HG03558 (cell line): ENCODE results near the gene KRT77.
"Not testable (repeated sequence)": the region's sequence is repeated elsewhere in the genome, so short reads cannot be mapped to it uniquely, and the experiment has no call there.

Experiments
- ATAC-seq: cut with Tn5 transposase; IDR thresholded peaks from one replicate; pipeline ENCODE4 v1.9.1; 2021; ENCODE audit warnings: moderate number of reproducible peaks; ENCODE audit not compliant: unreplicated experiment; ENCODE audit errors: extremely low read depth

KRT77 gene

DNA sequence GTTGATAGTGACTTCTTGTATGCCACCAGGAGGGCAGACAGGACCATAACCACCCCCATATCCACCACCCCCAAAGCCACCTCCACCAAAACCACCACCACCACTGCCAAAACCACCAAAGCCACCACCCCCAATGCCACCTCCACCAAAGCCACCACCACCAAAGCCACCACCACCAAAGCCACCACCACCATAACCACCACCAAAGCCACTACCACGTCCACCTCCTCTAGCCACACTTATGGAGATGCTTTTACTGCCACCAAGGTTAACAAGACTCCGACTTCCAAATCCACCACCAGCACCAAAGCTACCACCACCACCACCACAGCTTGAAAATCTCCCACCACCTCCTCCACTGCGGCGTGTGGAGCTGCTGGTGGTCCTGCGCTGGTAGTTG is 23.4 kb downstream of the KRT77 start:
- no peak for ATAC-seq

DNA sequence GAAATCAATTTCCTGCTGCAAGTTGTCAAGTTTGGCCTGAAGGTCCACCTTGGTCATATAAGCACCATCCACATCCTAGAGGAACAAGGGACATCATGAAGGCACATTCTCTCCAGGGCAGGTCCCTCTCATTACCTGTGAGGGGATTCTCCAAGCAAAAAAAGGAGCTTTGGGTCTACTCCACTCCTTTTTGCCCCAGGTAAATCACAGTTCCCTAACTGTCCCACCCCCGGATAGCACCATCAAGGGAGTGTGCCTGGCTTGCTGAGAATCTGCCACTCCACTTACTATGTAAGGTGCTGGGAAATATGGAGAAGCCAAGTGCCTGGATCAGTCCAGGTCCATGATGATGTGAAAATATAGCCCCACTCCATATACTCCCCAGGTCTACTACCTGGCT is 25.7 kb downstream of the KRT77 start:
- no peak for ATAC-seq

DNA sequence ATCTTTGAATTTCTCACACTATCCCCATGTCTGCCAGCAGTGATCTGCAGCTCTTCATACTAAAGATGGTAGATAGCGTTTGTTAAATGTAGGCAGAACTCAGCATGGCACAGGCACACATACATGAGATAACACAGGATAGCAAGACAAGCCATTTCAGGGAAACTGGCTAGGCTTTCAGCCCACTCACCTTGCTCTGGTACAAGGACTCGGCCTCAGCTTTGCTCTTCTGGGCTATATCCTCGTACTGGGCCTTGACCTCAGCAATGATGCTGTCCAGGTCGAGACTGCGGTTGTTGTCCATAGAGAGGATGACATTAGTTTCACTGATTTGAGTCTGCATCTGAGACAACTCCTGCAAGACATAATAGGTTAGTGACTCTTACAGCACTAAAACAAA is 26.2 kb downstream of the KRT77 start:
- no peak for ATAC-seq

DNA sequence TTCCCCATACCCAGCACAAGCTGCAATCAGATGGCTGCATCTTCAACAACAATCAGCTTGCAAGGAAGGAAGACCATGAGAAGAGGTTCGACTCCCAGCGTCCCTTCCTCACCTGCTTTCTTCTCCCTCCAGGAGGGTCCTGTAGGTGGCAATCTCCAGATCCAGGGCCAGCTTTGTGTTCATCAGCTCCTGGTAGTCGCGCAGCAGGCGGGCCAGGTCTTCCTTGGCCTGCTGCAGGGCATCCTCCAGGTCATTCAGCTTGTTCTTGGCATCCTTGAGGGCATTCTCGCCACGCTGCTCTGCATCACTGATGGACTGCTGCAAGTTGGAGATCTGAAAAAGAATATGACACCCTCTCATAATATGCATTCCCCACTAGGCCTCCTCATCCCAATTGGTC is 27.2 kb downstream of the KRT77 start:
- no peak for ATAC-seq

GRCh38 chr12:52675301-52675701 is 28.0 kb downstream of the KRT77 start:
- no peak for ATAC-seq

DNA sequence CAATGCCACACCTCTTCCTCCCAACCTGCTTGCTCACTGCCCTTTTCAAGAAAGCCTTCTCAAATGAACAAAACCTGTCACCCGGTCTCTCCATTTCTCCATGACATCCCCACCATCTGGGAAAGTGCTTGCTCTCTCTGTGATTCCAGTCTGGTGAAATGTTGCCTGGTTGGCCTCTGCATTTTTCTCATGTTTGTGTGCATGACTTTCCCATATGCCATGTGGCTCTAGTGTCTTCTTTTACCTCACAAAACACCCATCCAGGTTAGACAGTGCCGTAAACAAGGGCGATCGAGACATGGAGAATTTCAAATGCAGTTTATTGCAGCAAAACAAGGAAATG is 28.9 kb downstream of the KRT77 start:
- no peak for ATAC-seq

- ATAC-seq, result no peak
Observed at GRCh38 chr12:52673713-52674432, 29.5 kb downstream of the KRT77 start.

DNA sequence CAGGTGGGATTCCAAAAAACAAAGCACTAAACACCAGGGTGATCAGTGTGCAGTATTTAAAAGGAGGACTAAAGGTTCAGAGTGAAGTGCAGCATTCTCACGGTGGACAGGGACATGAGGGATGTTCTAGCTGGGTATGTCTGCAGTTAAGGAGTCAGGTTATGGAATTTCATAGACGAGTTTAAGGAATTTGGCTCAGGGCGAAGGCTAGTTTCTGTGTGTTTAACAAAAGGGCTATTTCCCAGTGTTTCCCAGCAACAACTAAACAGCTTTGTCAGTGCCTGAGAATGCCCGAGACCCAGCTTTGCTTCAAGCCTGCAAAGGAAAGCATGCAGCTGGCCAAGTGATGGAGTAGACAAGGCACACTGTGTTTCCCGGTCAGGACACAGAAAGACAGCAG is 30.1 kb downstream of the KRT77 start:
- ATAC-seq, result no peak

- ATAC-seq, result no peak
Observed at GRCh38 chr12:52672321-52672933, 30.9 kb downstream of the KRT77 start.

GRCh38 chr12:52670961-52671360 is 32.4 kb downstream of the KRT77 start:
- ATAC-seq, result no peak

DNA sequence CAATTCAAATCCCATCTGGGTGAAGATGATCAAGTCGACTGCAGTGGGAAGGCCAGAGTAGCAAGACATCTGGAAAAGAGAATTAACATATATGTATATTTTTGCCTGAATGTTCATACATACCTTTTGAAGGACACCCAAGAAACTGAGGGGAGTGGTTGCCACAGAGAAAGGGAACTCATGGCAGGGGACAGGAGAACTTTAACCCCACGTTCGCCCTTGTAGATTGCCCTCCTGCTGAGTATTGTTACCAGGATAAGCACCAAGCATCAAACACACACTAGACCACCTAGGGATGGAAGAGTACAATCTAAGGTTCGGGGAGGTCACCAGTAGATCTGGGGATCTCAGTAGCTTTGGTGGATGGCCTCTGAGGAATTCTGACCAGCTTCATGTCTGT is 32.8 kb downstream of the KRT77 start:
- no peak for ATAC-seq

GRCh38 chr12:52669941-52670340 is 33.4 kb downstream of the KRT77 start:
- not testable (repeated sequence) for ATAC-seq

- no peak for ATAC-seq
Observed at GRCh38 chr12:52669426-52669825, 33.9 kb downstream of the KRT77 start.

GRCh38 chr12:52667931-52668330 is 35.4 kb downstream of the KRT77 start:
- ATAC-seq, result no peak

GRCh38 chr12:52667509-52667908 is 35.8 kb downstream of the KRT77 start:
- no peak for ATAC-seq

DNA sequence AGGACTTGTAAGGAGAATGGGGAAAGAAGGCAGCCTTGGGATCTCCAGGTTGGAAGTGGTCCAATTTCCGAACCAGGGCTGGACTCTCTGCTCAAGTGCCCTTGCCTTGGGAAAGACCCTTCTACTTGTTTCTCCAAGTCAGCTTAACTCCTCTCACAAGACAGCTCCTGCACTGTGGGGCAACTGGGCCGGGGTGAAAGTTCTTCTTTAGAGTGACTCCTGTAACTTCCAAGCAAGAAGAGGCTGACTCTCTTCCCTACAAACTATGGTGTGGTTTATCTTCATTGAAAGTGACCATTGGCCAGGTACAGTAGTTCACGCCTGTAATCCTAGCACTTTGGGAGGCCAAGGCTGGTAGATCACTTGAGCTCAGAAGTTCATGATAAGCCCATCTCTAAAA is 36.9 kb downstream of the KRT77 start:
- ATAC-seq, result no peak

DNA sequence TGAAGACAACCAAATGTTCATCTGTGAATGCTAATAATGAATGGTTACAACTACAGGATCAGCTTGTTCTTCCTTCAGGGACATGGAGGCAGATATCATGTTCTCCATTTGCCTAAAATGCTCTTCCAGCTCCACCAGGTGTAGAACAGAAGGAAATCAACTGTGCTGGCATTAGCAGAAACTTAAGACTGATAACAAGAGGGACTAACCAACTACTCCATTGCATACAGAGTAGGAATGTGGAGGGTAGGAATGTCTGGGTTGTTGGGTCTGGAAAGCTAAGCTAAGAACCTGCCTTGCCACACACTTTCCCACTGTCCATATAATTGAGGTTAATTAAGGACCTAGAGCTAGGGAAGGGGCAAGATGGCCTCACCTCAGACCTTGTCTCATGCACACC is 39.9 kb downstream of the KRT77 start:
- ATAC-seq, result no peak

DNA sequence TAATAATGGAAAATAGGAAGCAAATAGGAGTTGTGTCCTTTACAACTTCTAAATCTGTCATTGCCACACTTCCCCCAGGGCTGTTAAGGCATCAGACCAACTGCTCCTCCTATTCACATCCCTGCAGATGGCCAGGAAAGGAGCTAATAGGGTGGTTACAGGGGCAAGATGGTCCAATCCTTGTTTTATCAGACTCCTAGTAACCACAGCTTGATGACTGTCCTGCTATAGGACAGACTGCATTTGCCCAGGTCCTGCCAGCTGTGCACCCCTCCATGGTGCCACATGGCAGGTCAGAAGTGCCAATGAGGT is 40.5 kb downstream of the KRT77 start:
- no peak for ATAC-seq

DNA sequence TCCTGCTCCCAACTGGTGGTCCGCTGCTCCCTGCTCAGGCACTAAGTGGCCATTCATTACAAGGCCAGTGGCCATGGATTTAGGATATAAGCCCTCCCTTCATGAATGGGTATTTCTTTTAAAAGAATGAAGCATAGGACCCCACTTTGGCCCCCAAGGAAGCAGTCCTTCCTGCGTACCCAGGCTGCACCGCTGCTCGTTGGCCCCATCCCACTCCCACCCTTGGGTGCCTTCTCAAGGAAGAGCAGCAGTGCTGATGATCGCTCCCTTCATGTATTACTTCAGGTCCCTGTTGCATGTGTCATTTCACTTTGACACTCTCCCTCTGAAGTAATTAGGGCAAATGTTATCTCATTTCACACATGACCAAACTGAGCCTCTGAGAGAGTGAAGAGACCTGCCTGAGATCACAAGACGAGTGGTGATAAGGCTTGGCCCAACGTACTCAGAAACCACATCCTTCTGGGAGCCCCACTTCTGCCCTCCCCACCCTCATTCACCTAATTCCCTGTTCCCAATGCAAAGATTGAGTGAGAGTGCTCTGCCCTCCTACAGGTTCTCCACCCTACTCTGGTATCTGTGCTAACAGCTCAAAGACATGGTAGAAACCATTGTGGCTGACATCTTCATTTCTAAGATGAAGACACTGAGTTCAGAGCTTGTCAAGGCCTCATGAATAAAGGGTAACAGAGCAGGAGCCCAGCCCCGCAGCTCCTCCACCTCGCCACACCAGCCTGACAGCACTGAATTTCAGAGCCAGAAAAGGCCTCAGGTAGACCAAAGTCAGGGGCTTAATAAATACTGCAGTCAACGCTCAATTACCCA is 41.0 kb downstream of the KRT77 start:
- ATAC-seq, result no peak

DNA sequence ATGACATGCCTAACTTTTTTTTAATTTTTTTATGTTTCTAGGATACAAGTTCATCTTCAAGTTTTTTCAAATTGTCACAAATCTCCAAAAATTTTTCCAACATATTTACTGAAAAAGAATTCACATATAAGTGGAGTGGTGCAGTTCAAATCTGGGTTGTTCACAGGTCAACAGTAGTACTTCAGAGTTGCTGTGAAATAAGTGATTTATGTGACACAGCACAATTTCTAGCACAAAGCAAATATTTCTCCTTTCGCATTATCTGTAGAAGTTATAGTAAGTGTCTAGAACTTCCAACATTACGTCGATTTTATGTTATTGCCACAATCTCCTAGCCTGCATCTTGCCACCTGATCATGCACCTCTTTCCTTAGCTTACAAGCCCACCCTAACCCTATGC is 41.7 kb downstream of the KRT77 start:
- ATAC-seq, result no peak

DNA sequence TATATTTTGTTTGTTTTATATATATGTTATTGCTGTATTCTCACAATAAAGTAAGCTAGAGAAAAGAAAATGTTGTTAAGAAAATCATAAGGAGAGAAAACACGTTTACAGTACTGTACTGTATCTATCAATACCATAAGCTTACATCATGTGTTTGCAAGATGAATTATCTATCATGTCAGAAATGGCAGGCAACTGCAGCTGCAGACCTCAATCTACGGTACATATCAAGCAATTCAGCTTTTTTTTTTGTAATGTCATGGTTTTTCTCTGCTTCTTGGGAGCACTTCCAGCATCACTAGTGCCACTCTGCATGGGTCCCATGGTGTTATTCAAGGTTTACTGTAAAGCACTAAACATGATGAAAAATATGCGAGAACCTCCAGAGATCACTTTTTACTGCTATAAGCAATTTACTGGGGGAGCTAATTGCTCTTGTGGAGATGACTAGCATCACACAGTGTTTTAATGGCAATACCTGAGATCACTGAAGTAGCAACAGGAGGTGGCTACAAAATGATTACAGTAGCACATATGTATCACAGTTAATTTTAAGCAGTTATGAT is 42.3 kb downstream of the KRT77 start:
- ATAC-seq, result no peak
